GM10266 (cell line): ENCODE results near the gene PIEZO2.

Experiments
- DNase-seq: peaks from one replicate; pipeline ENCODE4 v3.0.0; 2012; ENCODE audit errors: extremely low spot score
- TF ChIP-seq, protein P1 (sequence below): IDR thresholded peaks from 2 replicates; pipeline ENCODE4 v1.5.1; 2012; ENCODE audit warnings: mild to moderate bottlenecking, low read depth; ENCODE audit not compliant: control insufficient read depth, insufficient read depth; ENCODE audit errors: missing control alignments

Gene PIEZO2

DNA sequence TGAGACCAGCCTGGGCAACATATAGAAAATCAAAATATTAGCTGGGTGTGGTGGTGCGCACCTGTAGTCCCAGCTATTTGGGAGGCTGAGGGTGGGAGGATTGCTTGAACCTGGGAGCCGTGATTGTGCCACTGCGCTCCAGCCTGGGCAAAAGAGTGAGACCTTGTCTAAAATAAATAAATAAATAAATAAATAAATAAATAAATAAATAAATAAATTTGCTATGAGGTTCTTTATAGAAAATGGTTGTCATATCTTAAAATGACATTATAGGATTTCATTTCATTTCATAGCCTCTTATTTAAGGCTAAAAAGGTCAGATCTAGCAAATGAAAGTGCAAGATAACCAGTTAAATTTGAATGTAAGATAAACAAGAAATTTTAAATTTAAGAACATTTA lies 430.6 kb downstream of the PIEZO2 start:
- DNase-seq, result no peak
- TF ChIP-seq, protein P1, sequence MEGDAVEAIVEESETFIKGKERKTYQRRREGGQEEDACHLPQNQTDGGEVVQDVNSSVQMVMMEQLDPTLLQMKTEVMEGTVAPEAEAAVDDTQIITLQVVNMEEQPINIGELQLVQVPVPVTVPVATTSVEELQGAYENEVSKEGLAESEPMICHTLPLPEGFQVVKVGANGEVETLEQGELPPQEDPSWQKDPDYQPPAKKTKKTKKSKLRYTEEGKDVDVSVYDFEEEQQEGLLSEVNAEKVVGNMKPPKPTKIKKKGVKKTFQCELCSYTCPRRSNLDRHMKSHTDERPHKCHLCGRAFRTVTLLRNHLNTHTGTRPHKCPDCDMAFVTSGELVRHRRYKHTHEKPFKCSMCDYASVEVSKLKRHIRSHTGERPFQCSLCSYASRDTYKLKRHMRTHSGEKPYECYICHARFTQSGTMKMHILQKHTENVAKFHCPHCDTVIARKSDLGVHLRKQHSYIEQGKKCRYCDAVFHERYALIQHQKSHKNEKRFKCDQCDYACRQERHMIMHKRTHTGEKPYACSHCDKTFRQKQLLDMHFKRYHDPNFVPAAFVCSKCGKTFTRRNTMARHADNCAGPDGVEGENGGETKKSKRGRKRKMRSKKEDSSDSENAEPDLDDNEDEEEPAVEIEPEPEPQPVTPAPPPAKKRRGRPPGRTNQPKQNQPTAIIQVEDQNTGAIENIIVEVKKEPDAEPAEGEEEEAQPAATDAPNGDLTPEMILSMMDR, result no peak

DNA sequence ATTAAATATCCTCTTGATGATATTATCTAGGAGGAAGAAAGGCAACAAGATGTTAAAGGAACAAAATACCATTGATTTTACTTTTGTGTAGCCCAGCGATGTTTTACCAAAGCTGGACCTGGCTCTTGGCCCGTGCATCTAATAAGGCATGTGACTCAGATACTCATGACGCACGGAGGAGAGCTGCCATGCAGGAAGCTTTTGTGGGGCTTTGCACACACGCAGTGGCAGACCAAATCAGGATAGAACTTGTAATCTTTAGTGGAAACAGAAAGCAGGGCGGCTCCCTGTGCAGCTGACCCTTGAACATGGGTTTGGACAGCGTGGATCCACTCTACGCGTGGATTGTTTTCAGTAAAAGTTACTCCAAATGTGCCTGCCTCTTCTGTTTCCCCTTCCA lies 433.6 kb downstream of the PIEZO2 start:
- TF ChIP-seq, protein P1, result no peak
- DNase-seq, result no peak

DNA sequence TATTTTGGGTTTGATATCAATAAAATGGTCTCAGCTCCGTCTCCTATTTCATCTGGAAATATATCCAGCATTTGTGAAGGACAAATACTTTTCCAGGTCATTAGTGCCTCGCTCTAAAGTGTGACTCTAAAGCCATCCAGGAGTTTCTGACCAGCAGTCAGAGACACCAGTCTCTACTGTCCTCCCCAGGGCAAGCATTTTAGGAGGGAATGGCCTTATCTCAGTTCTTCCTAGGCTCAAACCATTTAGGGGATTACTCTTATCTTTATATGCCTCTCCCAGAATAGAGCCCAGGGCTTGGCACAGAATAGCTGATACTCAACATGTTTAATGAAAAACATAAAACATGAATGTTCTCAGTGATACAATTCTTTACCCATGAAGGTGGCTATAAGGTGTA lies 436.0 kb downstream of the PIEZO2 start:
- DNase-seq, result no peak
- TF ChIP-seq, protein P1, result no peak

DNA sequence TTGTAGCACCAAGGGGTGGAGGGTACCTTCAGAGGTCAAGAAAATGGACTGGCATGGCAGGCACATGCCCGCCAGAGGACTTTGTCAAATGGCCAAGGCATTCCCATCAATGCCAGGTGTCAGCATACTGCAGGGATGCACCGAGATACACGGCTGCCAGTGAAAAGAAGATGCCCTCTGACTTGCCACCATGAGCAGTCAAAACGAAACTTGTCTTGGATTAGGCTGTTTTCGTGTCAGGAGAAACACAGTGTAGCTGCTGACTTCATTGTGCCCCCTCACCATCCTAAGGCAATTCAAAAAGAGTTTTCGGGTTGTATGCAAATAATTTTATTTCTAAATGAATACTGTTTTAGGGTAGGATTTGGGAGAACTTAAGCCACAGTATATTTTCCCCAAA lies 442.1 kb downstream of the PIEZO2 start:
- TF ChIP-seq, protein P1, result no peak
- no peak for DNase-seq

DNA sequence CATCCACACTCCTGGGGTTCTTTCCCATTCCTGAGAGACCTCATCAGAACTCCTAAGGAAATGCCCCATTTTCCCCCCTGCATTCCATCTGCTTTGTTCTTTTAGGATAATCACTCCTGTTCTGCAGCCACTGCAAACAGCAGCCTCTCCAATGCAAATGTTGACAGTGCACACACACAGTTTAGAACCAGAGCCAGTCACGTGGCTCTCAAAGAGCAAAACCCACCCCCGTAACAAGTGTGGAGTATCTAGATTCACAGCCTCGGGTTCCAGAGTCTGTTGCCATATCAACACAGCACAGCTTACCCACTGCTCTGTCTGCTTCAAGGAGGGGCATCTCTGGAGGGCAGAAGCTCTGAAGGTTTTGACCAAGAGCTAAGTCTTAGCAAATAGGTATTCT lies 443.6 kb downstream of the PIEZO2 start:
- no peak for DNase-seq
- TF ChIP-seq, protein P1, result no peak

DNA sequence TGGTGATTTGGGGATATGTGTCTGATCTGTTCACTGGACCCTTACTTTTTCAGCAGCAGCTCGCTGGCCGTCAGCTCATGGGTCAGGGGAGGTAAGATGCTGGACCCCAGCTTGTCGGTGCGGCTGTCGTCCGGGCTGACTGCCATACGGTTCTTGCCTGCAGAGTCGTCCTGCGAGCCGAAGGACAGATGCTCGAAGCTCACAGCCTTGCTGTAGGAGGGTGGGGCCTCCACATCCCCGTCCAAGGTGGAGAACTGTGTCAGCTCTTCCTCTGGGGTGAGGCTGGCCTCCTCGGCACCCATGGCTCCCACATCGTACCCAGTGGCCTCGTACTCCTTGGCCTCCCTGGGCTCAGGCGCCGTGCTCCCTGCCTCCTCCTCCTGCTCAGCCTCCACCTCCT lies 444.1 kb downstream of the PIEZO2 start:
- TF ChIP-seq, protein P1, result no peak
- no peak for DNase-seq

DNA sequence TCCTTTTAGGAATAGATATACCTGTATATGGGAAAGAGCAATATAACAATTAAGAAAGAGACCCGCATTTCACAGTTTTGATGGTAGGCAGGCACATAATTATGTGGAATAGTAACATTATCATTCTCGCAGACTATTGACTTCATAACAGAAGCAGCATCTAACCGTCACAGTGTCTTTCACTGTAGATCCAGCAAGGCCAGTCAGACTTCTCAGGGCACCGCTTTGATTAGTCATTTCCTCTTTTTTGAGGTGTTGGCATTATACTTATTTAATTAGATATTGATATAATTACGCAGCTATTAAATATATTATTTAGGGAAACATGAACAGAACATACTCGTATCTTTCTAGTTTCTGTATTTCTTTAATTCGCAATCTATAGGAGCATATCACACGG lies 447.2 kb downstream of the PIEZO2 start:
- TF ChIP-seq, protein P1, result no peak
- DNase-seq, result no peak

DNA sequence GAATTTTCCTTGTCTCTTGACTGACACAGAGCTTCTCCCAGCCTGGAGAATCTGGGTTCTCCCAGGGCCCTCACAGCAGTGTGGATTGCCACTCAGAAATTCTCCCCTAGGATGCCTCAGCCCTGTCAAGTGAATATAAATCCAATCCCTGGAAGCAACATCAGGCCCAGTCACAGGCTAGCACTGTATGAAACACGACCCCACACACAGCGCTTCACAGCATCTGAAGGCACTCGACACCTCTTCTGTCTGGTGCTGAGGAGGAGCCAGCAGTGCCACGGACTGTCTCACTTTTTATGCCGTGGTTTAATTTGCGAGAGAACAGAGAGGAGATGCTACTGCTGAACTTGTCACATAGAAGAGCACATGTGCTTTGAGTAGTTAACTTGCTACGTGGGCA lies 459.0 kb downstream of the PIEZO2 start:
- DNase-seq, result no peak
- TF ChIP-seq, protein P1, result no peak
